ENCODE data around the gene HDAC3. TPM values are rescaled to one million over a fixed set of nuclear protein-coding genes. Genes with fewer than 3 reads are reported as not detected.

HDAC3 gene
- total RNA-seq, 1 donor, result 49.8 TPM

- no peak for DNase-seq (ENCODE audit: low read depth in 2 of 3, low spot score in 2 of 3)
These were observed 25.4 kb upstream of the HDAC3 start for GRCh38 chr5:141662028-141662427.

DNA sequence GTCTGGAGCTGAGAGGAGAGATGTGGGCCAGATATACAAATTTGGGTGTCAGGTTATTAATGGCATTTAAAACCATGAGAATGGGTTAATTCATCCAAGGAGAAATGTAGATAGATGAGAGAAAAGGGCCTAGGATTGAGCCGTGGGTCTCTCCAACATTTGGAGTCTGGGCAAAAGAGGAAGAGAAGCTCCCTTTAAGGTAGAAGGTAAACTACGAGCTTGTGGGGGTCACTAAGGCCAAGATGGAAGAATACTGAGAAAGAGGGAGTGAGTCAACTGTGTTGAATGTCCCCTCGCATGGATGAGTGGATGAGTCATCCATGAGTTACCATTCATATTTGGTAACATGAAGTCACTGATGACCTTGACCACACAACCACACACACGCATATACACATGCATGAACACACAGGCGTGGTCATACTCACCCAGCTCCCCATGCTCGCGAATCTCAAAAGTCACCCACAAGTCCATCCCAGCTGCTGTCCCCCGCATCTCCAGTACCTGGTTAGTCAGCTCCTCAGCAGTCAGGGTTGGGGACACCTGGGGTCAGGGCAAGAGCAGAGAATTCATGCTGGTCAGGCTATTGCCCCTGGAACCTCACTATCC lies 21.4 kb upstream of the HDAC3 start:
- no peak for DNase-seq (ENCODE audit: low read depth in 2 of 3, low spot score in 2 of 3)

GRCh38 chr5:141657404-141657803 lies 20.8 kb upstream of the HDAC3 start:
- DNase-seq (ENCODE audit: low read depth in 2 of 3, low spot score in 2 of 3), result no peak

DNA sequence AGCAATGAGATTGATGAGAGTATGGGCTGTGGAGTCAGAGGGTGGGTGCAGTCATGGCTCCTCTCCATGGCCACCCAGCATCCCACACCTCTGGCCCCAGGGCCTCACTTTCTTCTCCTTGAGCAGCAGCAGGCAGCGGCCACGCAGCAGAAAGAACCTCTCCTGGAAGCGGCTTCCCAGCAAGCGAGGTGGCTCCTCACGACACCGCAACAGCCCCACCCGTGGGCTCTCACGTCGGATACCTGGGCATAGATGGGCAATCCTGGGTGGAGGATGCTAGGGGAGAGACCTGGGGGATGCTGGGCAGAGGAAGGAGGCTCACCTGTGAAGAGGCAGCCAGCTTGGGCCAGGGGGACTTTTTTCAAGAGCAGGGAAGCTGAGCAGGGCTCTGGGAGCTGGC lies 19.7 kb upstream of the HDAC3 start:
- no peak for DNase-seq (ENCODE audit: low read depth in 2 of 3, low spot score in 2 of 3)

- no peak for DNase-seq (ENCODE audit: low read depth in 2 of 3, low spot score in 2 of 3)
These were observed 18.4 kb upstream of the HDAC3 start for GRCh38 chr5:141655020-141655419.

- DNase-seq (ENCODE audit: low read depth in 2 of 3, low spot score in 2 of 3), result no peak
These were observed 17.6 kb upstream of the HDAC3 start for GRCh38 chr5:141654298-141654697.

DNA sequence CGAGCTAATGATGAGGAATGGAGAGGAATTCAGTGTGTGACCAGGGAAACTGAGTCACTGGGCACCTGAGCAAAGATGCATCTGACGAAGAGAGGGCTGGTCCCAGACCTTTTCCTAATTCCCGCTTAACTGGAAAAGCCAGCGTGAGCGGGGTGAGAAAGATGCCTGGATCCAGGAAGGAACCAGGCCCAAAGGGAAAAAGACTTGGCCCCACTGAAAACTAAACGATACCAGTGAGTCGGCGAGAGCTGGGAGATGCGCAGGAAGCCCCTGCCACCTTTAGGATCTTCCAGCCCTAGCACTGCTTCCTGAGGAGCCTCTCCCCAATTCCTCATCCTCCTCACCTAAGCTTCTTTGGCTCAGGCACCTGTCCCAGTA lies 15.1 kb upstream of the HDAC3 start:
- no peak for DNase-seq (ENCODE audit: low read depth in 2 of 3, low spot score in 2 of 3)

- DNase-seq (ENCODE audit: low read depth in 2 of 3, low spot score in 2 of 3), result peak; percentile 56 to 75 (median 72)
These were observed 14.4 kb upstream of the HDAC3 start, which contains the start of gene FCHSD1 for GRCh38 chr5:141650851-141651727. FCHSD1 (minus strand) TSS chr5:141651418; CDS start chr5:141651368, 50 bp downstream.

- DNase-seq (ENCODE audit: low read depth in 2 of 3, low spot score in 2 of 3), result no peak
These were observed 13.3 kb upstream of the HDAC3 start for GRCh38 chr5:141649972-141650371.

GRCh38 chr5:141649056-141649688 lies 12.5 kb upstream of the HDAC3 start:
- DNase-seq (ENCODE audit: low read depth in 2 of 3, low spot score in 2 of 3), result no peak

- DNase-seq (ENCODE audit: low read depth in 2 of 3, low spot score in 2 of 3), result no peak
These were observed 11.2 kb upstream of the HDAC3 start for GRCh38 chr5:141647851-141648250.

DNA sequence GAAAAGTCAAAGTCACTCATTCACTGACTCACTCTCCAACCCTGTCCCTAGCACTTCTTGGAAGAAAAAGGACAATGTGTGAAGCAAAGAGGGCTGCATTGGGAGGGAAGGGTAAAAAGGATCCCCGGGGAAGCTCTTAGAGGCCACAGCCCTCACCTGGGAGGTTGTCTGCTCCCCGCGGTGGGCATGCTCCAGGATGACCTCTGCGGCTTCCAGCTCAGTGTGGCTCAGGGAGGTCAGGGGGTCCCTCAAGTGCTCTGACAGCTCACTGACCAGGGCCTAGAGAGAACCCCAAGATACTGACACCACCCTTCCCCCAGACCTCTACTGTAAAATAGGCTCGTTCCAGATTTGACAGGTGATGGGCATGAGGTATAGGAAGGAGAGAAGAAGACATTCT lies 10.6 kb upstream of the HDAC3 start:
- DNase-seq (ENCODE audit: low read depth in 2 of 3, low spot score in 2 of 3), result no peak

DNA sequence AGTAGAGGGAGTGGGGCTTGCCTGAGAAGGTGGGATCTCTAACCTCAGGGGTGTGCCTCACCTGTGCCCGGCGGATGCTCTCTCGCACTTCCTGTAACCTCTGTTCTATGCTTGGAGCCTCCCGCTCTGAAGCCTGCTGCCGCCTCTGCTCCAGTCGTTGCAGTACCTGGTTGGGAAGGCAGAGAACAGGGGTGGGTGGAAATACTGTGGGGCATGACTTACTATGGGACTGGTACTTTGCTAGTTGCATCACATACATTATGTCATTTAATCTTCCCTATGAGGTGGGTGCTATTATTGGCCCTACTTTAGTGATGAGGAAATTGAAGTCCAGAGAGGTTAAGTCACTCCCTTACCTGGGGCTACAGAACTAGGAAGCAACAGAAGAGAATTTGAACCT lies 9.4 kb upstream of the HDAC3 start:
- DNase-seq (ENCODE audit: low read depth in 2 of 3, low spot score in 2 of 3), result no peak

- DNase-seq (ENCODE audit: low read depth in 2 of 3, low spot score in 2 of 3), result peak in 1 of 3 donors; percentile 17
These were observed 5.1 kb upstream of the HDAC3 start for GRCh38 chr5:141641634-141642267.

GRCh38 chr5:141640698-141641097 lies 4.0 kb upstream of the HDAC3 start:
- no peak for DNase-seq (ENCODE audit: low read depth in 2 of 3, low spot score in 2 of 3)

GRCh38 chr5:141640051-141640415 lies 3.4 kb upstream of the HDAC3 start:
- DNase-seq (ENCODE audit: low read depth in 2 of 3, low spot score in 2 of 3), result no peak

- no peak for DNase-seq (ENCODE audit: low read depth in 2 of 3, low spot score in 2 of 3)
These were observed 2.9 kb upstream of the HDAC3 start for GRCh38 chr5:141639357-141640050.

DNA sequence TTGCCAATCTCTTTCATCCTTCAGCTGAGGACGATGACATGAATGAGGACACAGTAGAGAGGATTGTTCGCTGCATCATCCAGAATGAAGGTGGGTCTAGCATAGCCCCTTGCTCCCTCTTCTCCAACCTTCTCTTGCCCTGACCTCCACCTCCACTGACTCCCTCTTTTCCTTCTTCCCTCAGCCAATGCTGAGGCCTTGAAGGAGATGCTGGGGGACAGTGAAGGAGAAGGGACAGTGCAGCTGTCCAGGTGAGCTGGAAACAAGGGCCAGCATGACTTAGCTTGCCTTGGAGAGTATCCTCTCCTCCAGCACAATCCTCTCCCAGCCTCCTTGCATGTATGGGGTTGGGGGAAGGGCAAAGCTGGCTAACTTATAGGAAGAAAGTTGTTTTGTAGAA lies 2.1 kb upstream of the HDAC3 start:
- no peak for DNase-seq (ENCODE audit: low read depth in 2 of 3, low spot score in 2 of 3)

- peak; percentile 16 to 80 (median 73) for DNase-seq (ENCODE audit: low read depth in 2 of 3, low spot score in 2 of 3)
These were observed 1.2 kb upstream of the HDAC3 start for GRCh38 chr5:141637767-141638419.

GRCh38 chr5:141637123-141637766 lies 596 bp upstream of the HDAC3 start:
- peak; percentile 20 to 34 (median 21) for DNase-seq (ENCODE audit: low read depth in 2 of 3, low spot score in 2 of 3)

All from hematopoietic multipotent progenitor cell (in vitro differentiated cells).